Cardiac ventricle fibroblast (primary cell): ENCODE measurements around the gene ERMAP. TPM values are rescaled to one million over a fixed set of nuclear protein-coding genes. Genes with fewer than 3 reads are reported as not detected.

Source experiments
- total RNA-seq: library from RNA; depleted of rRNA; stranded (reverse); fragments of >200 nt; gene quantifications from 2 replicates; pipeline ENCODE4 v1.2.3, GENCODE V29; 2015

Gene ERMAP, protein sequence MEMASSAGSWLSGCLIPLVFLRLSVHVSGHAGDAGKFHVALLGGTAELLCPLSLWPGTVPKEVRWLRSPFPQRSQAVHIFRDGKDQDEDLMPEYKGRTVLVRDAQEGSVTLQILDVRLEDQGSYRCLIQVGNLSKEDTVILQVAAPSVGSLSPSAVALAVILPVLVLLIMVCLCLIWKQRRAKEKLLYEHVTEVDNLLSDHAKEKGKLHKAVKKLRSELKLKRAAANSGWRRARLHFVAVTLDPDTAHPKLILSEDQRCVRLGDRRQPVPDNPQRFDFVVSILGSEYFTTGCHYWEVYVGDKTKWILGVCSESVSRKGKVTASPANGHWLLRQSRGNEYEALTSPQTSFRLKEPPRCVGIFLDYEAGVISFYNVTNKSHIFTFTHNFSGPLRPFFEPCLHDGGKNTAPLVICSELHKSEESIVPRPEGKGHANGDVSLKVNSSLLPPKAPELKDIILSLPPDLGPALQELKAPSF
- total RNA-seq: 6.3 and 7.5 TPM in 2 replicates

DNA sequence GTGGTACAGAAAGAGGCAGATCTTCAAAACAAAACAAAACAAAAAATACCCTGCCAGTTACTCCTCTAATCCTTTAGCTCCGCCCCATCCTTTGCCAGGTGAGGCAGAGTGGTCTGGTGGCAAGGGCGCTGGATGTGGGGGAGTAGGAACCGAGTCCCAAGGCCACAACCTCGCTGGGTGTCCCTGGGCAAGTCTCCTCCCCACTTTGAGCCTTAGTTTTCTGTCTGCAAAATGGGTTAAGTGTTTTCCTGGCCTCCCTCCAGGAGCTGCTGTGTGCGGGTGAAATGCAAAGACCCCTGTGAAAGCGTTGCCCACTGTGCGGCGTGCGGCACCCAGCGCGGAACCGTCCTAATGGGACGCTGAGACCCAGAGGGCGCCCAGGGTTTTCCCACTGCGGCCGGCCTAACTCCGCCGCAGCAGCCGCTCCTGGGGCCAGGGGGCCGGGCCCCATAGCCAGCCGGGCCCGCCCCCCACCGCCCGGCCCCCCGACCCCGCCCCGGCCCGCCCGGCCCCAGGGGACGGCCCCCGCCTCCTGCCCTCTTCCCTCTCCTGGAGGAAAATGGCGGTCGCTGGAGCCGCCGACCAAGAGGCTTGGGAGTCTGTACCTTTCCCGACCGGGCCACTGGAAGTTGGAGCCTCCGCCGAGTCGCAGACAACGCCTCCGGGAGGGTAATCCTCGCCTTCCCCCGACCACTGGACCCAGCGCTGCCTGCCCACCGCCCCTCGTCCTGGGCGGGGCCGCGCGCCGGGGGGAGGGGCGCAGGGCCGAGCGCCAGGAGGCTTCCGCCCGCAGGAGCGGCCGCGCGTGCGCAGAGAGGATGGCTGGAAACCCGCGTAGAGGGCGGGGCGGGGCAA is at the start of gene ERMAP, which contains the start of gene SVBP:
Gene ERMAP, plus strand, starts transcription at position 538 of the 855 bp plus-strand sequence. CDS start 13,327 bp downstream, outside the sequence.
Gene SVBP, minus strand, starts transcription at position 813 of the 855 bp plus-strand sequence. CDS start 853 bp downstream, outside the sequence.

DNA sequence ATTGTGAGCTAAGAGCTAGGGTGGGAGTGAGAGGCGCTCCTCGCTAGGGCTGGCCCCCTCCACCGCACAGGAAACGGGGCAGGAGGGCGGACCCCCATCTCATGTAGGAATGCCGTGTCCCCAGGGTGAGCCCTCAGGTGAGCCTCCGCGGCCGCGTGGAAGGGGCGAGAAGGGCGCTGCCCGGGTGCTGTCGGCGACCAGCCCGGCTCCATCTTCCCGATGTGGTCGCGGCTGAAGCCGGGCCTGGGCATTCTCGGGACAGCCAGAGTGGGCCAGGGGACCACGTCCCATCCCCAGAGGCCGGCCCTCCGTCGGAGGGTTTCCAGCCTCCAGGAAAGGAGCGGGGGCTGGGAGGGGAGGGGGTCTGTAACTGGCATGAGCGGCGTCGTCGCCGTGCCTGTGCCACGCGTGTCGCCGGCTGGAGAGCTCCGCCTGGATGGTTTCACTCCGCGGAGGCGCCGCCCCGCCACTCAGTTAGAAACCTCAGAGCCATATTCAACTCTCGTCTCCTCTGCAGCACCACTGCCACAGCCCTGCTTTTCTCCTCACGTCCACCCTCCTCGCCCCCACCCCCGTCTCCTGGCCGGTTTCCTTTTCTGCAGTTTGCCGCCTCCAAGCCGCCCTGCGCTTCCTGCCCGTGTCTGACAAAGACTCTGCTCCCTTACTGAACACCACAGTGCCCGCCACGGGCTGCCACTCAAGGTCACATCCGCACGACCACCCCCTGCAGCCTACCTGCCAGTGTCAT is 31.8 kb upstream of the ERMAP start, which contains the start of gene TMEM269:
Gene TMEM269, plus strand, starts transcription at position 46 of the 748 bp plus-strand sequence. CDS start 4,903 bp downstream, outside the sequence.

DNA sequence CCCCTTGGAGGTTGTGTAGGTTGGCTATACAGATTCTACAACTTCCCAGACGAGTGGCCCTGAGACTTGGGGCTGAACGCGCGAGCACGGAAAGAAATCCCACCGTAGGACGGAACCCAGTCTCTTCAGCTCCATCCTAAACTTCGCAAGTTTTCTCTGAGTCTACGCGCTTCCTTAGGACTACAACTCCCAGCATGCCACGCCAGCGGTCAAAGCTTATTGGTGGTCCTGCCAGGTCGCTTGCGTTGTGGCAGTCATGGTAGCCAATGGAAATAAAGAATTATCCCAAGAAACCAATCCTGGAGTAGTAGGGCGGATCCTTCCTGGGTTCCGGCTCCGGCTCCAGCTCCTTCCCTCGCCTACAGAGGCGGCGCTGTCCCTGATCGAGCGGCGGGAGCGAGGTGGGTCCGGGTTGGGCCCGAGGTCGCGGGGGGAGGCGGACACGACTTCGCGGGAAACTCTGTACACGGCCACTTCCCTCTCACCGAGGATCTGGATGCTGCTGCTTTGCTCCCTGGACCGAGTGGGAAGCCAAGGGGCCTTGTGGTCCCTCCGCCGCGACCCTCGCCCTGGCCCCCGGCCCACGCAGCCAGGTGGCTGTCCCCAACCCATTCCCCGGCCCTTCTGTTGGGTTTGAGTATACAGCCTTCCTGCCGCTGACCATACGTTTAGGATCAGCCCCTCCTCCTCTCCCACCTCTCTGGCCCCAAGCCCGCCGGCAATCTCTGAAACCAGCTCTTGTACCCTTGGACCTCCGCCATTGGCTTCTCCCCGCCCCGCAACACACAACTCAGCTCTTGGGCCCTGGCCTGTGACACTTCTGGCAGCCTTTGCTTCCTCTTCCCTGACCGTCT is 29.6 kb downstream of the ERMAP start, which contains the start of gene ZNF691:
Gene ZNF691, plus strand, starts transcription at position 357 of the 854 bp plus-strand sequence. CDS start 3,046 bp downstream, outside the sequence.

Other genes starting within 250 kb of the ERMAP start
- gene PPIH, start 158.7 kb upstream of the ERMAP start, total RNA-seq: 32.3 and 34.0 TPM in 2 replicates
- gene YBX1, start 134.7 kb upstream of the ERMAP start, total RNA-seq: 510 and 528 TPM in 2 replicates
- not detected in 2 replicates for gene CLDN19, start 76.9 kb upstream of the ERMAP start, total RNA-seq
- 127 and 140 TPM in 2 replicates for gene P3H1, start 50.1 kb upstream of the ERMAP start, total RNA-seq
- 2.0 and 2.3 TPM in 2 replicates for gene C1orf50, start 49.9 kb upstream of the ERMAP start, total RNA-seq
- gene TMEM269, start 32.1 kb upstream of the ERMAP start, total RNA-seq: not detected in 2 replicates
- 12.5 and 15.7 TPM in 2 replicates for gene SVBP, start 275 bp downstream of the ERMAP start, total RNA-seq
- 5.2 and 5.7 TPM in 2 replicates for gene ZNF691, start 29.5 kb downstream of the ERMAP start, total RNA-seq
- 135 and 190 TPM in 2 replicates for gene SLC2A1, start 141.7 kb downstream of the ERMAP start, total RNA-seq